UCSD-AML1 (cell line): ENCODE measurements around the gene SYT6.

Source experiments
- DNase-seq: peaks from one replicate; lab custom pipeline; 2025; ENCODE audit not compliant: unreplicated experiment; lab: John Stamatoyannopoulos, UW

Gene SYT6

DNA sequence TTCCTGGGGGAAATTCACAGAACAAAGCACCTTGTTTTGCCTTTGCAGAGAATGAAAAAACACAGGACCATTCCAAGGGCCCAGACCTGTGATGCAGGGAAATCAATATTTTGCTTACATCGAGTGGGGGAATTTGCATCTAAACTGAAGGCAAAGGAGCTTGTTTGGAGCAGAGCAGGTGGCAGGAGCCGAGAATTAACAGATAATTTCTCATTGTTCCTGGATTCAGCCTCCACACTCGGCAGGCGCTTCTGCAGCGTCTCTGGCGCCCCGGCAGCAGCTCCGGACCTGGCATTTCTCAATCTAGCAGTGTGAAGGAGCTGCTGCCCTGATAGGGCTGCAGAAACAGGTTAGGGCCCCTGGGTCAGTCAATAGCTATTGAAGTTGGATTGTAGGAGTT lies 2.0 kb upstream of the SYT6 start:
- DNase-seq: no peak

DNA sequence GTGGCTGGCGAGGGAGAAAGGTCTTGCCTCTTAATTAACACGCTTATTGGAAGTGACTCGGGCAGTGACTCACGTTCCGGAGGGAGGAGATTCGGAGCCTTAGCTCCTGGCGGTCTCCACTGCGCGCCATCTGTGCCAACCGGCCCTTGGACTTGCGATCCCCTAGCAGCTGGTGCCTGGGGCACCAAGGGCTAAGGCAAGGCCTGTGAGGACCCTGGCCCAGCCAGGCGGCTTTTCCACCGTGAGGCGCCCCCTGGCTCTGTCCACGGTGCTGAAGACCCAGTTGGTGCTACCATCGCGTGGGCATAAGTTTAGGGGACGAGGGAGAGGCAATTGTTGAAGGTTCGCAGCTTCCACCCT lies 1.3 kb upstream of the SYT6 start:
- DNase-seq: peak; percentile 17

DNA sequence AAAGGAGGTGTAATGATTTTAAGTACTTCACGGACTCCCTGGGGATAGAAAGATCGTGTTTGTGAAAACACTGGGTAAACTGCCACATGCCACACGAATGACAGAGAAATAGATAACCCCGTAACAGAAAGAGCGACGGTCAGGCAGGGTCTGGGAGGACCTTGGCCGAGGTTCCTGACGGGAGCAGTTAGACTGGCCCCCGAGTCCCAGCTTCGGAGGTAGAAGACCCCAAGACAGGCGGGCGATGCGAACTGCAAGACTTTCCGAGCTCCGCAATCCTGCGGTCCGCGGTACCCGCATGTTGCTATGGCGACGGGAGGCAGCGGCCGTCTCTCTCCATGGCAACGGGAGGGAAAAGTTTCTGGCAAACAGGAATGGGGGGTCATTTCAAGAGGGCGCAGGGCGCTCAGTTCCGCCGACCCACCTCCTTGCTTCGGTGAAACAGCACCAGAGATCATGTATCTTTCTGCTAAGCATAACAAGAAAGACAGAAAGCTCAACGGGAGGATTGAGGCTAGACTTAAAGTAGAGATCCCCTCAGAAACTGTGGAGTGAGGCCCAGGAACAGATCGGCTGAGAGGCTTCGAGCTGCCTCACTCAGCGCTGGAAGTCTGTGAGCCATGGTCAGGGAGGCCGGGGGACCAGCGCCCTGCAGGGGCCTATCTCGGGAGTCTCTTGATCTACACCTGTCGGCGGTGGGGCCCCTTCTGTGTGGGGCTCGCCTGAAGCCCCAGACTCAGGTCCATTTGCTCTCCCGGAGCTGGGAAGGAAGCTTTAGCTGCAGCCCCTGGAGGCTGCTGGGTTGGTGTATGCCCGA lies 685 bp upstream of the SYT6 start:
- DNase-seq: no peak

DNA sequence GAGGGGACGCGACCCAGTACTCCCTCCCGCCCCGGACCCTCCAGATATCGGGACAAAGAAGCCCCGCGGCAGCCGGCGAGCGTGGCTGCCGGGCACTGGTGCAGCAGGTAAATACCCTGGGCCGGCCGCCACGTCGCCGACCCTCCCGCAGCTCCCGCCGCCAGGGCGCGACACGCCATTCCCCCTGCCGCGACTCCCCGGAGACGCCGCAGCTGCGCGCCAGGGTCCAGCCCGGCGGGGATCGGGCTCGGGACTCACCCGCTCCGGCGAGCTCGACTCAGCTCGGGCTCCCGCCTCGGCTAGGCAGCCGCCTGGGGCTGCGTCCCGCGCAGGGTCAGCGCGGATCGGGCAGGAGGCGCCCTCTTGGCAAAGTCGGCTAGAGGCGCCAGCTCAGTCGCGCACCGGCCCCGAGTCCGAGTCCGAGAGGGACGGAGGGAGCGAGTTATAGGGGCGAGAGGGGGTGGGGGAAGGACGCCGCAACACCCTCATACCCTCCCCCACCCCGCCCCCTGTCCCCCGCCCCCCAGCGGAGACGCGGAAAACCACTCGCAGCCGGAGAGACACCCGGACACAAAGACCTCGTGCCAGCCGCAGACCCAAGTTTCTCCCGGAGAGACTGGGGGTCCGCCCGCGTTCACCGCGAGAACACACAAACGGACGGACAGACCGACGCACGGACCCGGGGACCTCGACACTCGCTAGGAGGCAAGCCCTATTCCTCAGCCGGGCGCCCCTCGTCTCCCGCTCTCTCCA lies 985 bp downstream of the SYT6 start:
- no peak for DNase-seq

DNA sequence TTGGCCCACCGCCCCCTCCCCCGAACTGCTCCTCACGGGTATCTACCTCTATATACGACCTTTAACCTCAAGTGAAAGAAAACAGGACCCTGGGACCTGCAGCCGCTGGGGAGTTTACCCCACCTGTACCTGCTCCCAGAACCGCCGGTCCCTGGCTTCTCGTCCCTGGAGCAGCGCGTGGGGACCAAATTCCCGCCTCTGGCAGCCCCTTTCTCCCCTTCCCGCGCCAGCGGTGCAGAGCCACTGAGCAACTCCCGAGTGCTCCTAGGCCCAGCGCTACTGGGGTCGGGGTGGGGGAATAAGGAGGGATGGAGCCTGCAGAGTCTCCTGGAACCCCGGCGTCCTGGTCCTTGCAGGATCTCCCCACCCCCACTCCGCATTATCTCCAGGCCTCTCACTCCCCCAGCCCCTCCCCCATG lies 1.6 kb downstream of the SYT6 start:
- DNase-seq: no peak

DNA sequence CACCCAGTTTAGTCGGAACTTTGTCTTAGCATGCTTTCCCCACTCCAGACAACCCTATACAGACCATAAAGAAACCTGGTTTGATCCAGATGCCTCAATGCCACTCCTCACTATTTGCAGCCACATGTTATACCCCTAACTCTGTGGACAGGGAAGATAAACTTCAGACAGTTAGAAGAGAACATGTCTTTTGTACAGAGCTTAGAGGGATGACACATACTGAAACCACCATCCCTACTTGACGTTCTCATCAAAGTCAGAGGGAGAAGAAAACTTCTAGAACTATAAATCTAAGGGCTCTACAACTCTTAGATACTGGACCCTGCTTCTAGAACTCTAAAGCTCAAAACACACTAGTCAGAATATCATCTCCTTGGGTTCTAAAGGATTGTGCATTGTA lies 3.7 kb downstream of the SYT6 start:
- DNase-seq: no peak

DNA sequence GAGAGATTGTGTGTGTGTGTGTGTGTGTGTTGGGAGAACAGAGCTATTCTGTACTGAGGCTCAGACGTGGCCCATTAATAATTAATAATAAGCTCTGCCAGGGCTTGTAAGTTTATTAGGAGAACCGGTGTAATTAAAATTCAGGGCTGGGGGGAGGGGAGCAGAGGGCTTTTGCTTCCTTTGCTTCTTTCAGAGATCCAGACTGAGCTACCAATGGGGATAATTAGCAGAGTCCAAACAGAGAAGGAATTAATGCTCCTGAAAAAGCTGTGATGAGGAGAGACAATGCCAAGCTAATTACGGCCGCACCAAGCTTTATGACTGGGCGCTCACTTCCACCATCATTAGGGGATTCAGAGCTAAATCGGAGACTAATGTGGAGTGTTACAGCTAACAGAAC lies 4.5 kb downstream of the SYT6 start:
- DNase-seq: no peak

DNA sequence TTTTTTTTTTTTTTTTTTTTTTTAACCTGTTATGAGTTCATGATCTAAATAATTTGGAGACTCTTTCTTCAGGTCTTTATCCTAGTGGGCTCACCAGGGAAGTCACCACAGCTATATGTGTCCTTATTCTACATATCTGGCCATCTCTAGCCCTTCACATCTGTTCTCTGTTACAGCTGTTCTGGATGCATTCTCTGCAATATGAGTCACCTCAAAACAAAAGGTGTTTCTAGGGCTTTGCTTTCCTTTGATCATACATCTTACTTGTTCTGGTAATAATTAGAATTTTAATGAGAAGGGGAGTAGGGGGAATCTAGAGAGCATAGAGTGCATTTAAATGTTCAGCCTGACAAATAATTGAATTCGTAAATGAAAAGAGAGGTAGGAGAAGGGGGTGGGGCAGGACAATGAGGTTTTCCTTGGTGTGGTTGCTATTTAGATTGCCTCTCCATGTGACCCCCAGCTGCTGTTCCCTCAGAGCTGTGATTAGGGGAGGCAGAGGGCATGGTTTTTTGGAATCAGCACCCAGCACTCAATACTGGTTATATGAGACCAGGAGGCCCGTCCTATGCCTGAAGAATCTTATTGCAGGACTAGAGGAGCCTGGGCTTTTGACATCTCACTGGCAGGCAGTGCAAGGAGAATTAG lies 8.0 kb downstream of the SYT6 start:
- DNase-seq: no peak

DNA sequence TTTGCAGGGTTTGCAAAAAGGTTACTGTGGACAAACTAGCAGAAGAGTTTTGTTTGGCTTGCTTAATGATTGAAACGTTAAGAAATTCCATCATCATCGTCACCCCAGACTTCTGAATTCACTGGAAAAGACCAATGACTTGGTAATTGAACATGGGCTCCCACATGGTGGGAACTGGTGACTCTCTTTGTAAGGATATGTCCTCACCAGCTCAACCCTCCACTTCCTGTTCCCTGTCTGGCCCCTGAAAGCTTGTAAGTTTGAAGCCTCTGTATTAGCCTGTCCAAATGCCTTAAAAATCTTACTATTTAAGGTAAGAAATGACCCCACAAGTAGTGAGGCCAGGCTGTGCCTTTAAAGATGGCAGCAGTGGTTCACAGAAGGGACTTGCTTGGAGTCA lies 9.7 kb downstream of the SYT6 start:
- DNase-seq: no peak

DNA sequence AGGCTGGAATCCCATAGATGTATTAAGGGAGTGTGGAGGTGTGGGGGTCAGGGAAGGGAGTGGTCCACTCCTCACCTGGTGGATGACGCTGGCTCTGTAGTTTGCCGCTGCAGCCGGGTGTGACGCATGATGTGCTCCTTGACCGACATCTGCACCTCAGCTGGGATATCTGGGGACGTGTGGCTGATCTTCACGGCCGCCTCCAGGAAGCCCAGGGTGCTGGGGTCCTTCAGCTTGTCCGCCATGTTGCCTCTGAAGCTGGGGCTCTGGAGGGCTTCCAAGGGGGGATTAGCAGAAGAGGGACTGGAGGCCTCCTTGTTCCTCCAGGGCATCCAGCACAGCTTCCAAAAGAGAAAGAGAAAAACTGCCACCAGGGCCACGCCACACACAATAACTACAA lies 14.1 kb downstream of the SYT6 start:
- no peak for DNase-seq

DNA sequence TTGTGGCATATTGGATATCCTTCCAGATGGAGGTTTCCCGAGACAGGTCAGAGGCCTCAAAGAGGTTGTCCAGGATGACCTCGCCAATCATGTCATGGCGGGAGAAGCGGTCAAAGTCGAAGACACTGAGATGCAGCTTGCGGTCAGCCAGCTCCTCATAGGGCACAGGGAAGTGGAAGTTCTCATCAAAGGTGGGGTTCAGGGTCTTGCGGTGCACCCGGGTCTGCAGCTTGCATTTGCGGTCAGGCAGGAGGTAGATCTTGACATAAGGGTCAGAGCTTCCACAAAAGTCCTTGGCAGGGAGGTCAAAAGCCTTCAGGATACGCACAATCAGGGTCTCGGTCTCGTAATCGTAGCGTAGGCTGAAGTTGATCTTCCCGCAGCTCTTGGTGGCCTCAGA lies 16.2 kb downstream of the SYT6 start:
- DNase-seq: no peak

DNA sequence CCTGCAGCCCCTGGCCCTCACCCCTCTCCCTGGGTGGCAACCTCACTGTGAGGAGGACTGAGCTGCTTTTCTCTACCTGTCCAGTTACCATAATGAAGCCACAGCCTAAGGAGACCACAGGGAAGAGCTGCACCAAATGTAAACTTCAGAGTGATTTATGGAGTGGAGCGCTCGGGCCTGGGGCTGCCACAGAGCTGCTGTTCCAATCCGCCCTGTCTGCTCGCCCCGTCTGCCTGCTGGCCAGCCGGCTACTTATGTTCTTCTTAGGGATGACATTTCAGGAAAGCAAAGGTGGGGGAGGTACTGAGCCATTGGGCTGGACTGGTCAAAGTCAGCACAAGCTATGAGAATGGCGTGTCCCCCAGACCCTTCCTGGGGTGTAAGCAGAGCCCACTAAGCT lies 17.9 kb downstream of the SYT6 start:
- DNase-seq: no peak

DNA sequence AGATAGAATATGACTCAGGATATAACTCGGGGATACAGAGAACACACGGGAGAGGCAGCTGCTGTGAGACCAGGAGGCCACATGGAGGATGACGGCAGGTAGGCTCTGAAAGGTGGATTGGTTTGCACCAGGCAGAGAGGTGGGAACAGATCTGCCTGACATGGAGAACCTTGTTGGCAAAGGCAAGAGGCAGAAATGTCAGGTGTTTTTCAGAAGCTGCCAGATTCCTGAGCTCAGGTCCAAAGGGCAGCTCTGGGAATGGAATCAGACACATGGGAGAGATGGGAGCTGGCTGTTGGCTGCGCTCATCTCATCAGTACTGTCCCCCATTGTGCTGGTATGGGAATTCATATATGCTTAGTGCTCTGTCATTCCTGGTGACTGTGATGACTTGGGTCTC lies 19.2 kb downstream of the SYT6 start:
- DNase-seq: no peak

DNA sequence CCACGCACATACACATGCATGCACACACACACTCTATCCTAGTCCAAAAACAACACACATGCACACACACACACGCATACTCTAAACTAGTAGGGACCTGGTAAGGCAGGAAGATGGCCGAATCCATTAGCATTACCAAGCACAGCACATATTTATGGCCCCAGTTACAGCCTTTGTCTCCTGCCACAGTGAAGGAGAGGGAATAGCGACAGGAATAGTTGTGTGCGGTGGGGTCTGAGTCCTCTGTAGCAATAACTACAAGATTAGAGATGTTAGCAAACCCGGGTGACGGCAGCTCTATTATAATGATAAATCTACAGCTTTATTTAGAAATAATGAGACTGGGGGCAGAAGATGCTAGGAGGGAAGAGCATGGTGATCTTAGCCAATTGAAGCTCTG lies 20.5 kb downstream of the SYT6 start:
- no peak for DNase-seq

DNA sequence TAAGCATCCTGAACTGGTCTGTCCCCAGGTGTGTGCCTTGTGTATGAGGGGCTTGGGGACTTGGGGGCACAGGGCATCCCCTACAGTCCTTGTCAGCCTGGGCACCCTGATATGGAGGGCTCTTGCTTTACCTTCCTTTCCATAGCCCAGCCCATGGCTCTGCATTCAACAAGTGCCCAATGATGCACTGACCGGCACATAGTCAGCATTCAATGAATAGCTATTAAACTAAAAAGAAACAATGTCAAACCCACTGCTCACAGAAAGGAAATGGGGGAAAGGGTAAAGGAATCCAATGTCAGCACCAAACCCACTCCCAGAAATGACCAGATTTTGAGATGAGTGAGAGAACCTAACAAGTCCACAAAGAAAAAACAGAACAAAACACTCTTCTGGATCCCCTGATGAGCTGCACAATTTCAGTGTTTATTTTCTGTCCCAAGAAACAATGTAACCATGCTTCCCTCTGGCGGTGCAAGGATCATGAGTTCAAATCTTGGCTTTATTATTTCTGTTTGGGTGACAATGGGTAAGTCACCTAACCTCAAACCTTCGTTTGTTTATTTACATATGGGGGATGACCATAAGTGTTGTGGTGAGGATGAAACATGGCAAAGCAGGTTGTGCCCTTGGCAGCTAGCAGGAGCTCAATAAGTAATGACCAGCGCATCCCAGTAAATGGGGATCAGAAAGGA lies 22.0 kb downstream of the SYT6 start:
- DNase-seq: no peak

DNA sequence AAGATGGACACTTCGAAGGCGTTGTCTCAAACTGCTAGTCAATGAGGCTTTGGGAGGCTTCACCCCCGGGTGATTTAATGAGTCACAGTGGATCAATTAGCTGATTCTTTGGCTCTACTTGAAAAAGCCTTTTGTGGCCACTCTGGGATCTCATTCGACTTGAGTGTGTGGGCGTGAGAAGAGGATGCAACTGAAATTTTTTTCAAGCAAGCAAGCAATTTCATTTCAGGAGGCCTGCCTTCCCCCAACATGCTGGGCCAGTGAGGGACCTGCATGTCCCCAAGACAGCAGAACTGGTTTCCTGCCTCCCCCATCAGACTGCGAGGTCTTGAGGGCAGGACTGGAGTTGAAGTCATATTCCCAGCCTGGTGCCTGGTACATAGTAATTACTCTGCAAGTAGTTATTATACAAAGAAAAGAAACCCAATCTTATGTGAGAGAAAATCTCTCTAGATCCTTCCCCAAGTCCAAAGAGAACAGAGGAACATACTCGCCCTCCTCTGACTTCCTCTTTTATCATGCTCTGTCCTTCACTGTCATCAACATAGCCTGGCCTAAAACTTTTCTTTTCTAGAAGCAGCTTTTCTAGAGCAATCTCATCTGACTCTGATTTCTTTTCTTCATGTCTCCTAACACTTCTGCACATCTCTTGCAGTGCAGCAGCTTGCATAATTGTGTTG lies 22.7 kb downstream of the SYT6 start:
- DNase-seq: no peak

DNA sequence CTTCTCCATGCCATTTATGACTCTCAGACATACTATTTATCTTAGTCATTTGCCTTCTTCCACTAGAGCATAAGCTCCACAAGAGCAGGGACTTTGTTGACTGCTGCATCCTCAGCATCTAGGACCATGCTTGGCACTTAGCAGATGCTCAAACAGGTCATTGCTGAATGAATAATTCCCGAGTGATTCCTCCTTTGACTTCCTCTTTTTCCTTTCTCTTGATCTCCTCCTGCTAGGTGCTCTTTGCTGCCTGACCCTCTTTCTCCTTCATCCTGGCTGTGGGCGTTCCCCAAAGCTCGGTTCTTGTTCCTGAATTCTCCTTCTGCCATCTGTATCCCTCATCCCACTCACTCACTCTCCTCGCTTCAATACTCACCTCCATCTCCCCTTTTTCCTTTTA lies 23.5 kb downstream of the SYT6 start:
- no peak for DNase-seq

DNA sequence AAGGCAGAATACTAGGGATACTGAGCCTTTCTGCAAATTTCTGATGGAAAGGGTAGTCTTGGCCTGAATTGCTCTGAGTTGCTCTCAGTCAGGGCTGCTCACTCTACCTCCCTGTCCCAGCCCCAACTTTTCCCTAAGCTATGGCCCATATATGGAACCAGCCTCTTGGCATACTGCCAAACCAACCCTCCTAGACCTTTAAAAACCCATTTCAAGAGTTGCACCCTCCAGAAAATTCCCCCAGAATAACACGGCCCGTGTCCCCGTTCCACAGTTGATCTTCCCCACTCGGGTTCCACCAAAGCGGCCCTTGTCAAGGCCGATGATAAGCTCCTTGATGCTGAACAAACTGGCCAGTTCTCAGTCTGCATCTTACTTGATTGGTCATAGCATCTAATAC lies 25.4 kb downstream of the SYT6 start:
- no peak for DNase-seq

DNA sequence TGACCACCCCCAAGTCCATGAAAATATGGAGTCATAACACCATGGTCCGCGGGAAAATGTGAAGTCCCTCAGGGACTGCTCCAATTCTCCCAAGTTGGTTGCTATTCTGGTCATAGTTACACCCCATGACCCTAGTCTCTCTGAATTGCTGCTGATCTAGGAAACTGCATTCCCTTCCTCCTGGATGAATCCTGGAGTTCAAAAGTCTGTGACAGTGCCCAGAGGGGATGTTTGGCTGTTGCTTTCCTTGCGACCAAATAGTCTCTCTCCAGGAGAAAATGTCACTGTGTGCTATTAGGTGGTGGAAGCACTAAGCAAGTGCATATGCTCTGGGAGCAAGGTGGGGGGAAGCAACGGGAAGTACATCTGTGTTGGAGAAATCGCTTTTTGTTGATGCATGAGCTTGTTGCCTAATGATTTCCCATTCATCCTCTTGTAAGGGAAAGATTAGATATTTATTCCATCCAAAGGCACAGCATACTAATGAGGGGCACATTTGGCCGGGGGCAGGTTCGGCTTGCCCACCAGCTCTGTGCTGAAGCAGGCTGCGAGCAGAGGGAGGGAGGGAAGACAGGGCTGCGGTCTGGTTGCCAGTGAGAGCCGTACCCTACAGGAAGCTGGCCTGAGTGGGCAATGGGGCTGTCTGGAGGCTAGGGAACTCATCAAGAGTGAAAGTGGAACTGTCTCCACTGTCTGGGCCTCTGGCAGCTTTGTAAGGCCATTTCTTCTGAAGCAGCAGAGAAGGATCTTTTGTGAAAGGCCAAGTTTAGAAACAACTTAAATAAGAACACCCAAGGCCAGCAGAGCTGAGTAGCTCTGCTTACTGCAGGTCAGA lies 27.2 kb downstream of the SYT6 start:
- peak; percentile 47 for DNase-seq

DNA sequence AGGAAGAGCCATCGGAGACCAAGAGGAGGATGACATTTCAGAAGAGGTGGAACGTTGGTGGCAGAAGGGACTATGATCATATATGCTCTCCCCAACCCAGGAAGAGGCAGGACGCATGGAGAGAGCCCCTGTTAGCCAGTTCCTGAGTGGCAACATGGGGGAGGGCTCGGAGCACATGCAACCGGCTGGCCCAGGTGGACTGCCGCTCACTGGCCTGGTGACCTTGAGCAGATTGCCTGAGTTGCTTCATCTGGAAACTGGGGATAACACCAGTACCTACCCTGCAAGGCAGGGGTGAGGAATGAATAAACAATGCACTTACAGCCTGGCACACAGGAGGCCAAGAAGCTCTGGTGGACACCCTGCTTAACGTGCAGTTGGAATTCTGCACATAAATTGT lies 29.0 kb downstream of the SYT6 start:
- DNase-seq: no peak
